Measurements from ENCODE around the gene TP53I13. TPM values are rescaled to one million over a fixed set of nuclear protein-coding genes. Genes with fewer than 3 reads are reported as not detected.

Gene TP53I13
- total and polyA plus RNA-seq, 10 of the 15 experiments (the other 5 are each of a cell fraction or from before 2014, with no cell fraction given): 0.31 to 45.1 (median 19.5) TPM; not detected in 1

- no peak for TF ChIP-seq PML (IDR thresholded peaks at IDR 0.05; ENCODE audit: low read length)
- no peak for TF ChIP-seq CBFB (IDR thresholded peaks at IDR 0.05; ENCODE audit: low read depth)
- peak; percentile 76 for TF ChIP-seq MXI1 (IDR thresholded peaks at IDR 0.05; ENCODE audit: low read depth, low read length)
- peak; percentile 87 for TF ChIP-seq RAD21 (IDR thresholded peaks at IDR 0.05; ENCODE audit: insufficient read depth, low read depth, low read length)
- TF ChIP-seq NFXL1 (IDR thresholded peaks at IDR 0.05; ENCODE audit: borderline replicate concordance): no peak
- peak; percentile 31; the same call in 1 of the 2 replicates for TF ChIP-seq IKZF1 (conservative IDR thresholded peaks at IDR 0.05)
- no peak for TF ChIP-seq CBX3 (IDR thresholded peaks at IDR 0.05; ENCODE audit: borderline replicate concordance, low read depth)
- peak; percentile 84 for TF ChIP-seq RELA (IDR thresholded peaks at IDR 0.05; ENCODE audit: borderline replicate concordance, partially characterized antibody)
- no peak for TF ChIP-seq ESRRA (IDR thresholded peaks at IDR 0.05; ENCODE audit: low read length)
- TF ChIP-seq MYB (IDR thresholded peaks at IDR 0.05; ENCODE audit: borderline replicate concordance, low read depth, low read length): no peak
- peak; percentile 41; the same call in 1 of the 2 replicates for TF ChIP-seq BACH1 (IDR thresholded peaks at IDR 0.05; ENCODE audit: borderline replicate concordance)
- 0 out of 2 replicates have a peak, but pooled peaks have one; percentile 52 for TF ChIP-seq ATF7 (IDR thresholded peaks at IDR 0.05; ENCODE audit: low read depth)
- TF ChIP-seq CREM (IDR thresholded peaks at IDR 0.05; ENCODE audit: low read depth): peak; percentile 15; the same call in 1 of the 2 replicates
- TF ChIP-seq TCF12 (IDR thresholded peaks at IDR 0.05; ENCODE audit: low read depth, low read length): 0 out of 2 replicates have a peak, but pooled peaks have one; percentile 48
- no peak for TF ChIP-seq SMAD1 (IDR thresholded peaks at IDR 0.05; ENCODE audit: low read depth, partially characterized antibody)
- TF ChIP-seq SP1 (IDR thresholded peaks at IDR 0.05; ENCODE audit: low read depth, low read length): peak; percentile 17
- no peak for TF ChIP-seq ZNF592 (IDR thresholded peaks at IDR 0.05)
- no peak for TF ChIP-seq SREBF2 (IDR thresholded peaks at IDR 0.05; ENCODE audit: low read length)
- TF ChIP-seq CEBPB (IDR thresholded peaks at IDR 0.05; ENCODE audit: borderline replicate concordance in 1 of 2, low read depth in 2 of 2, low read length in 2 of 2): no peak
- peak; percentile 82 to 93 (median 89) for TF ChIP-seq CTCF (IDR thresholded peaks at IDR 0.05 in 2 of 3, conservative IDR thresholded peaks at IDR 0.05 in 1 of 3; ENCODE audit: control insufficient read depth in 2 of 3, extremely low read depth in 1 of 3, insufficient read depth in 1 of 3, low read depth in 3 of 3, low read length in 3 of 3)
- TF ChIP-seq RFX5 (IDR thresholded peaks at IDR 0.05; ENCODE audit: low read depth, low read length): no peak
- TF ChIP-seq ZZZ3 (IDR thresholded peaks at IDR 0.05; ENCODE audit: control insufficient read depth, insufficient read length, low read depth): no peak
- no peak for TF ChIP-seq HCFC1 (IDR thresholded peaks at IDR 0.05; ENCODE audit: low read length)
These were observed 11.6 kb downstream of the TP53I13 start (continued) for GRCh38 chr17:29579866-29580771.
